Right kidney (tissue), 1 donor: ENCODE results near the gene GRIPAP1.
A peak's percentile ranks its signal among the peaks of the same experiment; 100 is the strongest.
"Not testable (repeated sequence)": the region's sequence is repeated elsewhere in the genome, so short reads cannot be mapped to it uniquely, and the experiment has no call there.

Source experiments
- DNase-seq: peaks from one replicate; pipeline ENCODE4 v3.0.0-alpha.2; 2016

The GRIPAP1 gene

GRCh38 chrX:48997455-48997854, 4.6 kb downstream of the GRIPAP1 start:
- no peak for DNase-seq

GRCh38 chrX:48996969-48997368, 5.1 kb downstream of the GRIPAP1 start:
- DNase-seq = no peak

- no peak for DNase-seq
These were observed 9.7 kb downstream of the GRIPAP1 start for GRCh38 chrX:48992341-48992740.

GRCh38 chrX:48989483-48989882, 12.6 kb downstream of the GRIPAP1 start:
- no peak for DNase-seq

GRCh38 chrX:48983896-48984295, 18.2 kb downstream of the GRIPAP1 start:
- no peak for DNase-seq

GRCh38 chrX:48983081-48983480, 19.0 kb downstream of the GRIPAP1 start:
- no peak for DNase-seq

GRCh38 chrX:48981178-48981577, 20.9 kb downstream of the GRIPAP1 start:
- no peak for DNase-seq

- not testable (repeated sequence) for DNase-seq
These were observed 21.7 kb downstream of the GRIPAP1 start for GRCh38 chrX:48980341-48980740.

GRCh38 chrX:48978226-48978625, 23.8 kb downstream of the GRIPAP1 start:
- DNase-seq = no peak

GRCh38 chrX:48976086-48976485, 26.0 kb downstream of the GRIPAP1 start:
- DNase-seq = no peak

GRCh38 chrX:48975541-48975940, 26.5 kb downstream of the GRIPAP1 start:
- DNase-seq = no peak

GRCh38 chrX:48975041-48975440, 27.0 kb downstream of the GRIPAP1 start:
- DNase-seq = no peak

GRCh38 chrX:48974574-48974973, 27.5 kb downstream of the GRIPAP1 start:
- no peak for DNase-seq

GRCh38 chrX:48974033-48974432, 28.0 kb downstream of the GRIPAP1 start:
- DNase-seq = no peak

- peak; percentile 22 for DNase-seq
These were observed 29.6 kb downstream of the GRIPAP1 start for GRCh38 chrX:48972220-48973164.

GRCh38 chrX:48971249-48972219, 30.5 kb downstream of the GRIPAP1 start, which contains the start of gene KCND1:
KCND1 (minus strand) TSS chrX:48971844; CDS start chrX:48970271, 1,573 bp downstream.
- peak; percentile 19 for DNase-seq

- DNase-seq = no peak
These were observed 32.6 kb downstream of the GRIPAP1 start for GRCh38 chrX:48969471-48969870.

GRCh38 chrX:48968377-48968776, 33.7 kb downstream of the GRIPAP1 start:
- no peak for DNase-seq

GRCh38 chrX:48966796-48967579, 35.1 kb downstream of the GRIPAP1 start:
- no peak for DNase-seq

- DNase-seq = no peak
These were observed 36.1 kb downstream of the GRIPAP1 start for GRCh38 chrX:48965959-48966358.

GRCh38 chrX:48961585-48962091, 40.4 kb downstream of the GRIPAP1 start:
- no peak for DNase-seq

- no peak for DNase-seq
These were observed 41.8 kb downstream of the GRIPAP1 start for GRCh38 chrX:48960291-48960690.
